Activated T-cell treated with anti-CD3 and anti-CD28 coated beads, Interleukin-2, amount 50 U/mL, for 1 hour (primary cell): ENCODE results near the gene EFL1.

Experiments
- DNase-seq: peaks from one replicate; pipeline ENCODE4 v3.0.0-alpha.2; 2020

Gene EFL1

GRCh38 chr15:82146990-82147461, 115.5 kb downstream of the EFL1 start:
- DNase-seq: no peak

GRCh38 chr15:82146576-82146975, 116.0 kb downstream of the EFL1 start:
- no peak for DNase-seq

GRCh38 chr15:82143390-82144385, 118.8 kb downstream of the EFL1 start:
- DNase-seq: no peak

GRCh38 chr15:82140886-82141285, 121.6 kb downstream of the EFL1 start:
- DNase-seq: no peak

GRCh38 chr15:82139823-82140268, 122.7 kb downstream of the EFL1 start:
- no peak for DNase-seq

- no peak for DNase-seq
Observed at GRCh38 chr15:82138306-82138705, 124.2 kb downstream of the EFL1 start.

GRCh38 chr15:82137261-82137660, 125.3 kb downstream of the EFL1 start:
- DNase-seq: no peak

GRCh38 chr15:82136120-82136519, 126.4 kb downstream of the EFL1 start:
- DNase-seq: no peak

GRCh38 chr15:82135638-82136037, 126.9 kb downstream of the EFL1 start:
- DNase-seq: no peak

GRCh38 chr15:82134461-82134860, 128.1 kb downstream of the EFL1 start:
- no peak for DNase-seq

- no peak for DNase-seq
Observed at GRCh38 chr15:82133251-82133650, 129.3 kb downstream of the EFL1 start.

- DNase-seq: no peak
Observed at GRCh38 chr15:82132742-82133141, 129.8 kb downstream of the EFL1 start.

- DNase-seq: no peak
Observed at GRCh38 chr15:82132096-82132495, 130.4 kb downstream of the EFL1 start.

GRCh38 chr15:82130248-82130647, 132.3 kb downstream of the EFL1 start:
- no peak for DNase-seq

GRCh38 chr15:82129761-82130160, 132.8 kb downstream of the EFL1 start:
- DNase-seq: no peak

GRCh38 chr15:82129149-82129692, 133.3 kb downstream of the EFL1 start:
- no peak for DNase-seq

GRCh38 chr15:82128401-82129148, 134.0 kb downstream of the EFL1 start:
- DNase-seq: no peak

GRCh38 chr15:82127581-82127980, 135.0 kb downstream of the EFL1 start:
- no peak for DNase-seq

GRCh38 chr15:82126346-82126745, 136.2 kb downstream of the EFL1 start:
- DNase-seq: no peak

- no peak for DNase-seq
Observed at GRCh38 chr15:82124331-82125263, 137.9 kb downstream of the EFL1 start.

GRCh38 chr15:82122746-82123400, 139.7 kb downstream of the EFL1 start:
- no peak for DNase-seq

- DNase-seq: no peak
Observed at GRCh38 chr15:82118040-82118439, 144.5 kb downstream of the EFL1 start.
